Measurements from ENCODE around the gene CEP72.

DNA sequence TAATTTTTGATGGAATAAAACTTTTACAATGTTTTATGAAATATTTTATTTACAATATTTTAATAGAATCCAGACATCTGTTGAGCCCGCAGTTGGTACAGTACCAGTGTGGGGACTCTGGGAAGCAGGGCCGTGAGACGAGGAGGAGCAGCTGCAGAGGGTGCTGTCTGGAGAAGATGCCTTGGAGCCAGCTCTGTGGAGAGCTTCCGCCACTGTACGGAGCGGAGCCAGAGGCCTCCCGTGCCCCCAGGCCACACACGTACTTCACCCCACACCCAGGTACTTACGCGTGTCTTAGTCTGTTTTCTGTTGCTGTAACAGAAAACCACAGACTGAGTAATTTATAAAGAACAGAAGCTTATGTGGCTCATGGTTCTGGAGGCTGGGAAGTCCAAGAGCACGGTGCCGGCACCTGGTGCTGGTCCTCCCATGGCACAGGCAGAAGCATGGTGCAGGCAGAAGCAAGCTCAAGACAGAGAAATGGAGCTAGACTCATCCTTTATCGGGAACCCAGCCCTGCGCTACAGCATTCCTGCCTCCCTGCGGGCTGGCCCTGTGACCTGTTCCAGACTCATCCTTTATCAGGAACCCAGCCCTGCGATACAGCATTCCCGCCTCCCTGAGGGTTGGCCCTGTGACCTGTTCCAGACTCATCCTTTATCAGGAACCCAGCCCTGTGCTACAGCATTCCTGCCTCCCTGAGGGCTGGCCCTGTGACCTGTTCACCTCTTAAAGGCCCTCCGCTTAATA is 23.3 kb downstream of the CEP72 start:
- TF ChIP-seq, protein P1, sequence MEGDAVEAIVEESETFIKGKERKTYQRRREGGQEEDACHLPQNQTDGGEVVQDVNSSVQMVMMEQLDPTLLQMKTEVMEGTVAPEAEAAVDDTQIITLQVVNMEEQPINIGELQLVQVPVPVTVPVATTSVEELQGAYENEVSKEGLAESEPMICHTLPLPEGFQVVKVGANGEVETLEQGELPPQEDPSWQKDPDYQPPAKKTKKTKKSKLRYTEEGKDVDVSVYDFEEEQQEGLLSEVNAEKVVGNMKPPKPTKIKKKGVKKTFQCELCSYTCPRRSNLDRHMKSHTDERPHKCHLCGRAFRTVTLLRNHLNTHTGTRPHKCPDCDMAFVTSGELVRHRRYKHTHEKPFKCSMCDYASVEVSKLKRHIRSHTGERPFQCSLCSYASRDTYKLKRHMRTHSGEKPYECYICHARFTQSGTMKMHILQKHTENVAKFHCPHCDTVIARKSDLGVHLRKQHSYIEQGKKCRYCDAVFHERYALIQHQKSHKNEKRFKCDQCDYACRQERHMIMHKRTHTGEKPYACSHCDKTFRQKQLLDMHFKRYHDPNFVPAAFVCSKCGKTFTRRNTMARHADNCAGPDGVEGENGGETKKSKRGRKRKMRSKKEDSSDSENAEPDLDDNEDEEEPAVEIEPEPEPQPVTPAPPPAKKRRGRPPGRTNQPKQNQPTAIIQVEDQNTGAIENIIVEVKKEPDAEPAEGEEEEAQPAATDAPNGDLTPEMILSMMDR (IDR thresholded peaks at IDR 0.05; ENCODE audit: low read length), result no peak
- TF ChIP-seq EZH2 (IDR thresholded peaks at IDR 0.05; ENCODE audit: borderline replicate concordance, low read length), result no peak
